PC-3 (cell line): ENCODE measurements around the gene ENO4.

Source experiments
- CTCF ChIP-seq: fragments of 300-600 bp; sonication (generic); conservative IDR thresholded peaks from 2 replicates; pipeline ENCODE4 v1.5.1; 2017; ENCODE audit warnings: antibody characterized with exemption, low read depth, mild to moderate bottlenecking, low read length
- EZH2 ChIP-seq: fragments of 300-600 bp; sonication (generic); IDR thresholded peaks from one replicate; pipeline ENCODE4 v1.6.1; 2017; ENCODE audit warnings: antibody characterized with exemption, mild to moderate bottlenecking, low read length; ENCODE audit not compliant: unreplicated experiment
- EZH2phosphoT487 ChIP-seq: fragments of 300-600 bp; sonication (generic); IDR thresholded peaks from 2 replicates; pipeline ENCODE4 v1.6.1; 2018; ENCODE audit warnings: mild to moderate bottlenecking, antibody characterized with exemption, low read length, borderline replicate concordance

GRCh38 chr10:116848032-116848943 is 1.0 kb upstream of the ENO4 start:
- TF ChIP-seq EZH2 (no peak), CTCF (no peak), EZH2phosphoT487 (no peak)
